Large intestine (tissue), 12 donors: Measurements from ENCODE around the gene POLD1. TPM values are rescaled to one million over a fixed set of nuclear protein-coding genes. Genes with fewer than 3 reads are reported as not detected.
"Not testable (repeated sequence)": the region's sequence is repeated elsewhere in the genome, so short reads cannot be mapped to it uniquely, and the experiment has no call there.

Experiments
- DNase-seq, 2 donors: peaks; one replicate each; pipeline versions ENCODE4 v3.0.0 to v3.0.0-alpha.2; 2013
- H3K27ac ChIP-seq: one replicate; pipeline ENCODE4 v1.5.1; 2013; ENCODE audit warnings: low read length
- H3K27me3 ChIP-seq: 2 replicates; pipeline ENCODE4 v1.6.1; 2013; ENCODE audit warnings: low read length; ENCODE audit not compliant: control insufficient read depth, insufficient read depth
- H3K36me3 ChIP-seq: 2 replicates; pipeline ENCODE4 v1.6.1; 2013; ENCODE audit warnings: low read length; ENCODE audit not compliant: control insufficient read depth, insufficient read depth
- H3K4me1 ChIP-seq: one replicate; pipeline ENCODE4 v1.6.1; 2013; ENCODE audit warnings: low read length; ENCODE audit not compliant: control insufficient read depth, insufficient read depth
- H3K4me3 ChIP-seq: one replicate; pipeline ENCODE4 v1.5.1; 2013; ENCODE audit warnings: low read length
- H3K9me3 ChIP-seq: one replicate; pipeline ENCODE4 v1.6.1; 2013; ENCODE audit warnings: mild to moderate bottlenecking, low read depth, low read length, moderate library complexity; ENCODE audit not compliant: control insufficient read depth
- WGBS: methylation state at CpG from one replicate; pipeline ENCODE4 v1.1.5; 2013; ENCODE audit warnings: low lambda C conversion rate; ENCODE audit not compliant: insufficient coverage; 5-methylcytosine and 5-hydroxymethylcytosine counted together
- long read RNA-seq, 11 donors: transcript quantifications; one replicate each; lab custom pipeline, GENCODE V29; 2026
- polyA plus RNA-seq: library from polyadenylated mRNA; unstranded; fragments of 120-200 nt; gene quantifications from one replicate; pipeline ENCODE4 v1.2.1, GENCODE V29; 2013

POLD1 gene
- 26.1 TPM for polyA plus RNA-seq
- long read RNA-seq, donor 1, partial matches to known transcripts: 0 of 2 reads
- long read RNA-seq, donor 1, other reads (novel, unspliced or antisense): 0 of 2 reads
- long read RNA-seq, donor 2, partial matches to known transcripts: 0 of 4 reads
- long read RNA-seq, donor 2, other reads (novel, unspliced or antisense): 0 of 4 reads
- long read RNA-seq, donor 3, partial matches to known transcripts: 0 of 4 reads
- long read RNA-seq, donor 3, other reads (novel, unspliced or antisense): 0 of 4 reads
- long read RNA-seq, donor 4, partial matches to known transcripts: 0 of 1 reads
- long read RNA-seq, donor 4, other reads (novel, unspliced or antisense): 0 of 1 reads
- long read RNA-seq, donor 5: 0 reads
- long read RNA-seq, donor 6, partial matches to known transcripts: 0 of 2 reads
- long read RNA-seq, donor 6, other reads (novel, unspliced or antisense): 0 of 2 reads
- long read RNA-seq, donor 7, partial matches to known transcripts: 0 of 2 reads
- long read RNA-seq, donor 7, other reads (novel, unspliced or antisense): 0 of 2 reads
- long read RNA-seq, donor 8, partial matches to known transcripts: 0 of 5 reads
- long read RNA-seq, donor 8, other reads (novel, unspliced or antisense): 0 of 5 reads
- long read RNA-seq, donor 9, partial matches to known transcripts: 0 of 2 reads
- long read RNA-seq, donor 9, other reads (novel, unspliced or antisense): 0 of 2 reads
- long read RNA-seq, donor 10, partial matches to known transcripts: 0 of 3 reads
- long read RNA-seq, donor 10, other reads (novel, unspliced or antisense): 0 of 3 reads
- long read RNA-seq, donor 11, partial matches to known transcripts: 0 of 4 reads
- long read RNA-seq, donor 11, other reads (novel, unspliced or antisense): 0 of 4 reads

DNA sequence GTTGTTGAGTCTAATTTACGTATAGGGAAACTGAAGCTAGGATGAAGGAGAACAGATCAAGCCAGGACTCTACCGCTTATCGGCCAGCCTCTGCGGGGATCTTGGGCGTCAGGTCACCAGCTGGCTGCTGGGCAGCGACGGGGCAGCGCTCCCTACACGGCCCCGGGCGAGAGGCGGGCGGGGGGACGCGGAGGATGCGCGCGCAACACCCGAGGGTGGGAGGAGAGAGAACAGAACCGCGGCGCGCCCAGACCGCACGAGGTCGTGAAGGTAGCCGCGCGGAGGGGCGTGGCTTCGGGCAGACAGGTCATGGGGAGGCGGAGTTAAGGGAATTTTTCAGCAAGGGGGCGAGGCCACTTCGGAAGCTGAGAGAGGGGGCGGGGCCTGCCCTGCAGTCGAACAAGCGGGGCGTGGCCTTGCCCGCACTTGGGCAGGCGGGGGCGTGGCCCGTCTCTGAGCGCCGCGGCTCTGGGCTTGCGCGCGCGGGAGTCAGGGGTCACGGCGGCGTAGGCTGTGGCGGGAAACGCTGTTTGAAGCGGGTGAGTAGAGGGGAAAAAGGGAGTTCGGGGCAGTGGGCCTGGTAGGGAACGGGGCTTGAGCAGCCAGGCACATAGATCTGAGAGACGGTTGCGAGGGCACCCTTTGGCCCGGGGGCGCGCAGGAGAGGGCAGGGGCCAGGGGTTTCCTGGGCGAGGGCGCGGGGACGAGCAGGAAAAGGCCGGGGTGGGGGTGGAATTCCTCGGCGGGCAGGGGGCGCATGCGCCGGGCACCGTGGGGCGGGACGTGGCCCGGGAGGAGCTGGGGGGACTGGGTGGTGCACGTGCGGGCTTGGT is at the start of gene POLD1:
Gene POLD1, plus strand, starts transcription at position 496 of the 833 bp plus-strand sequence. CDS start 14,505 bp downstream, outside the sequence.
- Histone ChIP-seq H3K4me3 (peak within 1 kb of the TSS; percentile 74), H3K9me3 (no peaks in the 10 kb centered on the region), H3K27ac (peak within 1 kb of the TSS; percentile 80), H3K36me3 (peaks cover 45% of the 10 kb centered on the region), H3K27me3 (no peaks in the 10 kb centered on the region), H3K4me1 (peaks cover 18% of the 10 kb centered on the region)
- 10% methylated on average over 2 of the region's 78 CpGs for WGBS
- DNase-seq: peak; percentile 97 to 99

DNA sequence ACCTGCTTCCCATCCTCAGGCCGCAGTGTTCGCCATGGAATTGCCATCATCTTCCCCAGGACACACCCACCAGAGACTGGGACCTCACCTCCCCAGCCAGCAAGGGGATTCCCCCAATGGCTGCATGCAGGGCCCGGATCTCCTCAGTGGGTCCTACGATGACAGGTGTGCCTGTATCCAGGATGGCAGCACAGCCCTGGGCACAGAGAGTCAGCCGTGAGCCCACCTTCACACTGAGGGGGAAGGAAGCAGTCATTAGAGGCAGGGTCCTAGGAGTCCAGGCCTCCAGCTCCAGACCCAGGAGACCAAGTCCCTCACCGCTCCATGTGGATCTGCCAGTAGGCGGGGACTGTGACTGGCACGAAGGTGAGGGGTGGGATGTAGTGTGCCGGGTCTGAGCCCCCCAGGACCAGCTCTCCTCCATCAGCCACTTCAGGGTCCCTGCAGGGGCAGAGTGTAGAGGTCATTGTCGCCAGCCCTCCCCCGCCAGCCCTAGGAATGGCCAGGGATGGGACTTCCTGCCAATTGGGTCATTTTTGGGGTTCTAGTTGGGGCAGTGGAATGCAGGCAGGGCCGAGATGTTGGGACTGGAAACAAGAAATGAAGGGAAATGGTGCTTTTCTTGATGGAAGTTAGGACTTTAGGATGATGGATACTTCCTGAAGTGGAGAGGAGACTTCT is 49.3 kb upstream of the POLD1 start:
- Histone ChIP-seq H3K4me3 (no peak overlapping the region), H3K27me3 (peaks cover 40% of the 10 kb centered on the region), H3K4me1 (peaks cover 21% of the 10 kb centered on the region), H3K9me3 (peaks cover 5% of the 10 kb centered on the region), H3K27ac (no peak overlapping the region), H3K36me3 (no peaks in the 10 kb centered on the region)
- no peak for DNase-seq
- no CpG with 5 or more reads among the region's 12 CpGs for WGBS

DNA sequence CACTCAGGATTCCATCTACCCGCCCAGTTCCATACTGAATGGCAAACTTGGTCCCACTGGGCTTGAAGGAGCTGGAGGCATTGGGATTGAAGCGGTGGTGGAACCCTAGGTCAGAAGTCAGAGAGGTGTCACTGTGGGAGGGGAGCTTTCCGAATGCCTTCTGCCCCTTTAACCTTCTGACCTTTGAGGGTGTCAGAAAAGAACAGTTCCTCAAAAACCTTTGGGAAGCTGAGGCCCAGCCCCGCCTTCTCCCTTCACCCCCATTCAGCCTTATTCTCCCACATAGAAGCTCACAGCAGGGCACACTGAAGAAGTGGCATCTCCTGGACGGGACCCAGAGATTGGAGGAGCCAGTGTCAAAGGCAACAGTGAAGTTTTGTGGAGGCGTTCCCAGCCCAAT is 47.1 kb upstream of the POLD1 start:
- H3K4me1 ChIP-seq: peaks cover 13% of the 10 kb centered on the region
- no CpG with 5 or more reads among the region's 6 CpGs for WGBS
- H3K9me3 ChIP-seq, H3K36me3 ChIP-seq, DNase-seq, H3K4me3 ChIP-seq, H3K27ac ChIP-seq: not testable (repeated sequence)
- H3K27me3 ChIP-seq: peaks cover 21% of the 10 kb centered on the region

DNA sequence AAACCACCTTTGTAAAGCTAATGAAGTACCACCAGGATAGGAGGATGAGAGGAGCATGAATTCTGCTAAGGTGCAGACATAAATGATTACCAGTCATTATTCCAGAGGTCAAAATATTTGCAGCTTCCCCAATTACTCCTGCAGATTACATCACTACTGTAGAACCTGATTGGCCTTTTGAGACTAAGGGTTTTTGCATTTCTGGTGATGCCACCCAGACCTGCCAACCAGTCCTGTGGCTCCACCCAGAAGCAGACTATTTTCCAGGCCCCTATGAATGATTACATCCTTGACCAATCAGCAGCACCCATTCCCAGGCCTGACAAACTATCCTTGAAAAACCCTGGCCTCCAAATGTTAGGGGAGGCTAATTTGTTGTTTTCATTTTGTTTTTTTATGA is 43.8 kb upstream of the POLD1 start:
- Histone ChIP-seq H3K36me3 (no peaks in the 10 kb centered on the region), H3K9me3 (peaks cover 6% of the 10 kb centered on the region), H3K27ac (no peak overlapping the region), H3K4me1 (no peaks in the 10 kb centered on the region), H3K4me3 (no peak overlapping the region), H3K27me3 (no peaks in the 10 kb centered on the region)
- DNase-seq: no peak

DNA sequence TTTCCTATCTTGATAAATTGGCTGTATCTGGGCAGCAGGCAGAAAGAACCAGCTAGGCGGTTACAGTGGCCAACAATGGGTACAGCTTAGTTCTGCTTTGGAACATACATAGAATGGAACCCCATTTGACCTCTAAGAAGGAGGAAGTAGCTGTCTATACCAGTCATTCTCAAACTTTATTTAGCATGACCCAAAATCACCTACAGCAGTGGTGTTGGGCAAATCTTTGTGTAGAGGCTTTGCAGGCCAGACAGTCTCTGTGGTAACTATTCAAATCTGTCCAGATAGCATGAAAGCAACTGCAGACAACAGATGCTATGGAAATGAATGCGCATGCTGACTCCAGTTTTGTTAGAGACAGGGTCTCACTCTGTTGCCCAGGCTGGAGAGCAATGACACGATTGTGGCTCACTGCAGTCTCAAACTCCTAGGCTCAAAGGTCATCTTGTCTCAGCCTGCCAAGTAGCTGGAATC is 43.0 kb upstream of the POLD1 start:
- peaks cover 7% of the 10 kb centered on the region for H3K9me3 ChIP-seq
- WGBS: 100% methylated on average over 1 of the region's 3 CpGs
- H3K4me3 ChIP-seq: no peak overlapping the region
- DNase-seq: no peak
- H3K27ac ChIP-seq: no peak overlapping the region
- no peaks in the 10 kb centered on the region for H3K27me3 ChIP-seq
- H3K4me1 ChIP-seq: no peaks in the 10 kb centered on the region
- H3K36me3 ChIP-seq: no peaks in the 10 kb centered on the region

DNA sequence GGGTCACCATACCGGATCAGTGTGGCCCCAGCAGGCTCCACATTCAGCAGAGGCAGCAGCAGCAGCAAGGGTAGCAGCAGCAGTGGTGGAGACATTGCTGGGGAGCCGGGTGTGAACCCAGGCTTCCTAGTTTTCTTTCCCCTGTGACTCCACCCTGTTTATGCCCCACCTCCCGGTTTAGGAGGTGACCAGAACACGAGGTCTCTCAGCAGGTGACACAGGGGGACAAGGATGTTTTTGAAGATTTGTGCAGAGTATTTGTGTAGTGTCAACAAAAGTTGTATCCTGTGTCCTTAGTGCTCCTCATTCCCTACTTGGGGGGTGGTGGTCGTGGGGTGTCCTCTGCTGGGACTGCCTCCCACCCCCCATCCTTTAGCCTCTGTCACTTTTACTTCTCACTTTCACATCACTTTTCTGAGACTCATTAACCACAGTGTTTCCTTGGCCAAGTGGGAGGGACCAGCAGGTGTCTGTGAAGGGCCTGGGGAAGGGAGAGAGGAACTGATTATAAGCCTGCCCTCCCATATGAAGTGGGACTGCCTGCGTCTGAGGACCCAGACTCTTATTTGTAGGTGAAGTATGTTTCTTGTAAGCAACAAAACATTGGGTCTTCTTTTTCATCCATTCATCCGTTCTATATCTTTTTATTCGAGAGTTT is 39.4 kb upstream of the POLD1 start:
- WGBS: 100% methylated on average over 2 of the region's 8 CpGs
- Histone ChIP-seq H3K36me3 (no peaks in the 10 kb centered on the region), H3K27me3 (no peaks in the 10 kb centered on the region), H3K27ac (no peak overlapping the region), H3K9me3 (peaks cover 7% of the 10 kb centered on the region), H3K4me3 (no peak overlapping the region), H3K4me1 (peaks cover 3% of the 10 kb centered on the region)
- DNase-seq: no peak

DNA sequence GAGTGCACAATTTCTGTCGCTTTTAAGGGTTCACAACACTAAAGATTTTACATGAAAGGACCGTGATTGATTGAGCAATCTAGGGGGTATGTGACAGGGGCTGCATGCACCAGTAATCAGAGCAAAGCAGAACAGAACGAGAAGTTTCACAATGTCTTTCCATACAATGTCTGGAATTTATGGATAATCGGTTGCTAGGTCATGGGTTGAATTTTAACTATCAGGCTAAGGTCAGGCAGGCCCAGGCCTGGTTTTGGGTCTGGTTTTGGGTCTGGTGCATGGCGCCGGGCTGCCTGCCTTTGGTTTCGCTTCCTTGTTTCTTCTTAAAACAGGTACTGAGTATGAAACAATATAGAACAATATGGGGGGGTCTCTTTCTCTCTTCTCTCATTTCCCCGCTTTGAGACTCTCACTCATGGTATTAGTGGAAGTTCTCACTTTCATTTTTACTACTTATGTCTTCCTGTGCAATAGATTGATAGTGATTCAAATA is 37.0 kb upstream of the POLD1 start:
- not testable (repeated sequence) for DNase-seq, H3K27me3 ChIP-seq, H3K27ac ChIP-seq, H3K4me1 ChIP-seq, H3K9me3 ChIP-seq, H3K36me3 ChIP-seq, H3K4me3 ChIP-seq
- WGBS: no CpG with 5 or more reads among the region's 8 CpGs

DNA sequence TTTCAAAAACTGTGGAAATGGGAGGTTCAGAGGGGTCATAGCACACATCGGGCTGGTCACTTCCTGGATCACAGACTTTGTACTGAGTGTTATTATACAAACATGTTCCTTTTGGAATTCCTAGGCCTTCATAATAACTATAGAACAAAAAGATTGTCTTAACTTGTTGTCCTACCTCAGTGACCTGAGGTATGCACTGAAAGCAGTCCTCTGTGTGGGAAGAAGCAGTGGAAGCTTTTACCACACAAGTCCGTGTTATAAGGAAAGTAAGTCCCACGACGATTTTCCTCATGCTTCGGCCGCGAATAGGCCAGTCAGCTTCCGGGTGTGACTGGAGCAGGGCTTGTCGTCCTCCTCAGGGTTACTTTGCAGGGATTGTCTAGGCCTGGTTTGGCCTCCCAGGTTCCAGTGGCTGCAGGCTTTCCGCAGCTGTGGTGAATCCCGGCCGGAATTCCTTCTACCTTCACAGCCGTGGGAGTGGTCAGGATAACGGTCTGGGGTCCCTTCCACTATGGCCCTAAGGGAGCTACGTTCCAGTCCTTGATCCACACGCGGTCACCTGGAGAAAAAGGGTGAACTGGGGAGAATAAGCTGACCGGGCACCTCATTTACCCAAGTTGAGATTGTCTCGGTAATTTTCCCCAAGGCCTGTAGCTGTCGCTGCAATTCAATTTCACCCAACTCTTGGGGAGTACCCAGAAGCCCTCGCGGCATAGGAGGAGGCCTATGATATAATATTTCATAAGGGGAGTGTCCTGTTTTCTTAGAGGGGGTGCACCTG is 34.7 kb upstream of the POLD1 start:
- H3K9me3 ChIP-seq: peaks cover 5% of the 10 kb centered on the region
- 0% methylated on average over 1 of the region's 22 CpGs for WGBS
- no peaks in the 10 kb centered on the region for H3K27me3 ChIP-seq
- no peak overlapping the region for H3K27ac ChIP-seq
- no peak for DNase-seq
- H3K36me3 ChIP-seq: no peaks in the 10 kb centered on the region
- no peak overlapping the region for H3K4me3 ChIP-seq
- peaks cover 3% of the 10 kb centered on the region for H3K4me1 ChIP-seq

DNA sequence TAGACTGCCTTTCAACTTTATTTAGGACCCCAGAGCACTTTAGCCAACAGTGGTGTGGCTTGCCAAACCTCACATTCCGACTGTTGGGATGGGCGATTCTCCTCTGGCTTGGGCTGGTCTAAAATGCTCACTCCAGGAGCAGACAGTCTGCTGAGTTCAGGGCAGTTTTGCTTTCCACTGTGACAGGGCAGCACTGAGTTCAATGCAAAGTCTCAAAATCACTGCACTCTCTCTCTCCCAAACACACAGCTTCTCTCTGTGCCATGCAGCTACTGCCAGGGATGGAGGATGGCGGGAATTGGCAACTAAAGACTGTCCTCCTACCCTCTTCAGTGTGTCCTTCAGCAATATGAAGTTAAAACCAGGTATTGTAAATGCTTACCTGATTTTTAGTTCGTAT is 31.9 kb upstream of the POLD1 start:
- H3K27ac ChIP-seq: no peak overlapping the region
- peaks cover 1% of the 10 kb centered on the region for H3K27me3 ChIP-seq
- no peaks in the 10 kb centered on the region for H3K36me3 ChIP-seq
- no peak for DNase-seq
- peaks cover 3% of the 10 kb centered on the region for H3K4me1 ChIP-seq
- H3K9me3 ChIP-seq: no peaks in the 10 kb centered on the region
- WGBS: no CpG with 5 or more reads among the region's 4 CpGs
- no peak overlapping the region for H3K4me3 ChIP-seq
